ENCODE measurements around the gene TPRG1L. TPM values are rescaled to one million over a fixed set of nuclear protein-coding genes. Genes with fewer than 3 reads are reported as not detected.

Gene TPRG1L
- total RNA-seq, 1 experiment from 2014 or later = 22.5 TPM

DNA sequence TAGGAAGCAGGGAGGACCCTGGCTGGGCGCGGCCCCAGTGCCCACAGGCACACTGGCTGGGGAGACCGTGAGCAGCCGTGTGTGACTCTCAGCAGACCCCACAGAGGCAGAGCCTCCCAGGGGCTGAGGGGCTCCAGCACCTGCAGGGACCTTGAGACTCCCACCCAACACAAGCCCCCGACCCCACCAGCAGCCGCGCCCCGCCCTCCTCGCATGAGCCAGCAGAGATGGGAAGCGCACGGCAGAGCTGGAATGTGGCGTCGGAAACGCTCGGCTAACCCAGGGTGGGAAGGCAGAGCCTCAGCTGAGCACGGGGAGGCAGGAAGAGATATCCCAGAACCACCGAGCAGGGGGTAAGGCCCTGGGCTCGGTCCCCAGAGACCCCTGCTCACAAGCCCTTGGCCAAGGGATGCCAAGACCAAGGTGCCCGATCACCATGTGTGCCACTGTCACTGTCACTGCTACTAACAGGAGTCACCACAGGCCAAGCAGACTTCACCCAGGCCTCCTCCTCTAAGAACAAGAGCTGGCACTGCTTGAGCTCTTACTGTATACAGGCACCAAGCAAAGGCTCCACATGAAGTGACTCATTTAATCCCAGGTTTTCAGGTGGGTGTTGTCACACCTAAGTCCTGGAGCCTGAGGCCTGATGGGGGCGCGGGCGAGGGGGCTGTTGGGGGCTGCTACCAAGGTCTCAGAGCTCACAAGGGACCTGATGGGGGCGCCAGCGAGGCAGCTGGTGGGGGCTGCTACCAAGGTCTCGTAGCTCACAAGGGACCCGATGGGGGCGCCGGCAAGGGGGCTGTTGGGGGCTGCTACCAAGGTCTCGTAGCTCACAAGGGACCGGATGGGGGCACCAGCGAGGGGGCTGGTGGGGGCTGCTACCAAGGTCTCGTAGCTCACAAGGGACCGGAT lies 33.6 kb upstream of the TPRG1L start:
- no peak for DNase-seq
- H3K27ac Mint-ChIP-seq (ENCODE audit: unreplicated experiment) = no peak overlapping the region
- peaks cover 15% of the 10 kb centered on the region for H3K36me3 Mint-ChIP-seq (ENCODE audit: insufficient read depth, unreplicated experiment)
- CTCF ChIA-PET = no interaction called here
- intact Hi-C loops (cut with micrococcal nuclease; ENCODE audit: unreplicated experiment) = no loop called here
- no peak overlapping the region for H3K4me3 Mint-ChIP-seq (ENCODE audit: low read depth, unreplicated experiment)
- no peaks in the 10 kb centered on the region for H3K27me3 Mint-ChIP-seq (ENCODE audit: unreplicated experiment)
- peaks cover 15% of the 10 kb centered on the region for H3K4me1 Mint-ChIP-seq (ENCODE audit: low read depth, unreplicated experiment)
- BruUV-seq (replicated peaks) = no TSS peak
- TF ChIP-seq, protein P1, sequence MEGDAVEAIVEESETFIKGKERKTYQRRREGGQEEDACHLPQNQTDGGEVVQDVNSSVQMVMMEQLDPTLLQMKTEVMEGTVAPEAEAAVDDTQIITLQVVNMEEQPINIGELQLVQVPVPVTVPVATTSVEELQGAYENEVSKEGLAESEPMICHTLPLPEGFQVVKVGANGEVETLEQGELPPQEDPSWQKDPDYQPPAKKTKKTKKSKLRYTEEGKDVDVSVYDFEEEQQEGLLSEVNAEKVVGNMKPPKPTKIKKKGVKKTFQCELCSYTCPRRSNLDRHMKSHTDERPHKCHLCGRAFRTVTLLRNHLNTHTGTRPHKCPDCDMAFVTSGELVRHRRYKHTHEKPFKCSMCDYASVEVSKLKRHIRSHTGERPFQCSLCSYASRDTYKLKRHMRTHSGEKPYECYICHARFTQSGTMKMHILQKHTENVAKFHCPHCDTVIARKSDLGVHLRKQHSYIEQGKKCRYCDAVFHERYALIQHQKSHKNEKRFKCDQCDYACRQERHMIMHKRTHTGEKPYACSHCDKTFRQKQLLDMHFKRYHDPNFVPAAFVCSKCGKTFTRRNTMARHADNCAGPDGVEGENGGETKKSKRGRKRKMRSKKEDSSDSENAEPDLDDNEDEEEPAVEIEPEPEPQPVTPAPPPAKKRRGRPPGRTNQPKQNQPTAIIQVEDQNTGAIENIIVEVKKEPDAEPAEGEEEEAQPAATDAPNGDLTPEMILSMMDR (IDR thresholded peaks at IDR 0.05; ENCODE audit: unreplicated experiment) = no peak
- no peaks in the 10 kb centered on the region for H3K9me3 Mint-ChIP-seq (ENCODE audit: low read depth, unreplicated experiment)

DNA sequence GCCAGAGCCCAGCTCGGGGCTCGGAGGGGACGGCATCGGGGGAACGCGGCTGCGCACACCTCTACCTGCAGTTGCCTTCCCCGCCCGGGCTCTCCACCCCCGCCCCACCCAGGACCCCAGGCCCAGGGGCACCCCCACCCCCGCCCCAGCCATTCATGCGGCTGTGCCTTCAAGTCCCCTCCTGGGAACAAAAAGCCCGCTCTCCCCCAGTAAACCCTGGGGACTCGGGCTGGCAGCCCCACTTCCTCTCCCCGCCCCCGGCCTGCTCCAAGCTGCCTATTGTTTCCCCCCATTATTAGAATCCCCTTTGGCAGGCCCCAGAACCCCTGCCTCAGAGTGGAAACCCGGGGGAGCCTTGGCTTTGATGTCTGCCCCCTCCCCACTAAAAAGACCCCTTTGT lies 31.5 kb upstream of the TPRG1L start:
- Mint-ChIP-seq H3K36me3 (ENCODE audit: insufficient read depth, unreplicated experiment) (peaks cover 21% of the 10 kb centered on the region), H3K4me3 (ENCODE audit: low read depth, unreplicated experiment) (no peak overlapping the region), H3K27ac (ENCODE audit: unreplicated experiment) (no peak overlapping the region), H3K9me3 (ENCODE audit: low read depth, unreplicated experiment) (no peaks in the 10 kb centered on the region), H3K27me3 (ENCODE audit: unreplicated experiment) (no peaks in the 10 kb centered on the region), H3K4me1 (ENCODE audit: low read depth, unreplicated experiment) (peaks cover 8% of the 10 kb centered on the region)
- no peak for DNase-seq
- BruUV-seq (replicated peaks) = no TSS peak
- intact Hi-C loops (cut with micrococcal nuclease; ENCODE audit: unreplicated experiment) = no loop called here
- CTCF ChIA-PET = no interaction called here
- TF ChIP-seq, protein P1 (IDR thresholded peaks at IDR 0.05; ENCODE audit: unreplicated experiment) = no peak

GRCh38 chr1:3593745-3594144 lies 31.1 kb upstream of the TPRG1L start:
- H3K4me3 Mint-ChIP-seq (ENCODE audit: low read depth, unreplicated experiment) = no peak overlapping the region
- H3K36me3 Mint-ChIP-seq (ENCODE audit: insufficient read depth, unreplicated experiment) = peaks cover 23% of the 10 kb centered on the region
- no peaks in the 10 kb centered on the region for H3K9me3 Mint-ChIP-seq (ENCODE audit: low read depth, unreplicated experiment)
- H3K27ac Mint-ChIP-seq (ENCODE audit: unreplicated experiment) = no peak overlapping the region
- DNase-seq = no peak
- no peaks in the 10 kb centered on the region for H3K27me3 Mint-ChIP-seq (ENCODE audit: unreplicated experiment)
- TF ChIP-seq, protein P1 (IDR thresholded peaks at IDR 0.05; ENCODE audit: unreplicated experiment) = no peak
- H3K4me1 Mint-ChIP-seq (ENCODE audit: low read depth, unreplicated experiment) = peaks cover 6% of the 10 kb centered on the region
- intact Hi-C loops (cut with micrococcal nuclease; ENCODE audit: unreplicated experiment) = no loop called here
- CTCF ChIA-PET = no interaction called here
- BruUV-seq (replicated peaks) = no TSS peak

DNA sequence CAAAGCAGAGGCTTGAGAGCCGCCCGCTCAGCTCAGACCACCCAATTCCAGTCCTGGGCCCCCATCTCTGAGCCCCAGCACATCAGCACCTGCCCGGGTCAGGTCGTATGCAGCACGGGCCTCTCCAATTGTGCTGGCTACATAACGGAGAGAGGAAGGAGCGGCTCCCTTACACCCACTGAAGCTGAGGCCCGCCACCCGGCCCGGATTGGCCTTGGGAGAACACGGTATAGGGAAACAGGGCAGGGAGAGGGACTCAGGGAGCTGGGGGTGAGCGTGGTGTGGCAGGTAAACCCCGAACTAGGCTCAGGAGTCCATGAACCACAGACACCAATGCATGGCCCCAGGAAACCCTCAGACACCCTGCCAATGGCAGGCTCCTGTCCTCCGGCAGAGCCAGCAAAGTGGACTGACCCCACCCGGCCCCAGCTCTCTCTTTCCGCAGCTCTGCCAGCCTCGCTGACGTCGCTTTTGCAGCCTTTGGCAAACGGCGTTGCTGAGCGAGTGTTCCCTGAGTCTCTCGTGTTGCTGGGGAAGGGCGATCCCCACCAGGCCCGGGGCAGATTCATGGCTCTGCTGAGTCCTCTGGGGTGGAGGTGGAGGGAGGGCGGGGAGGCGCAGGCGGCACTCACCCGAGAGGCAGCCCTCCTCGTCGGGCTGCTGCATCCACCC lies 30.0 kb upstream of the TPRG1L start:
- no peak overlapping the region for H3K4me3 Mint-ChIP-seq (ENCODE audit: low read depth, unreplicated experiment)
- H3K9me3 Mint-ChIP-seq (ENCODE audit: low read depth, unreplicated experiment) = no peaks in the 10 kb centered on the region
- intact Hi-C loops (cut with micrococcal nuclease; ENCODE audit: unreplicated experiment) = no loop called here
- BruUV-seq (replicated peaks) = no TSS peak
- peaks cover 20% of the 10 kb centered on the region for H3K36me3 Mint-ChIP-seq (ENCODE audit: insufficient read depth, unreplicated experiment)
- H3K27ac Mint-ChIP-seq (ENCODE audit: unreplicated experiment) = no peak overlapping the region
- TF ChIP-seq, protein P1 (IDR thresholded peaks at IDR 0.05; ENCODE audit: unreplicated experiment) = no peak
- CTCF ChIA-PET = no interaction called here
- no peak for DNase-seq
- H3K27me3 Mint-ChIP-seq (ENCODE audit: unreplicated experiment) = no peaks in the 10 kb centered on the region
- H3K4me1 Mint-ChIP-seq (ENCODE audit: low read depth, unreplicated experiment) = no peaks in the 10 kb centered on the region

Measured in Calu3 (cell line).